Heart left ventricle (tissue), 13 donors: ENCODE results near the gene PTOV1.

Experiments used
- CTCF ChIP-seq, 12 donors: fragments of 200-600 bp; sonication (generic) in 4 of 12; IDR thresholded peaks; one replicate each; pipeline versions ENCODE4 v1.5.0 to v1.8.0; 2018 to 2022; ENCODE audit warnings: antibody characterized with exemption in 12 of 12, mild to moderate bottlenecking in 5 of 12
- POLR2A ChIP-seq, 2 donors: fragments of 450-650 bp; IDR thresholded peaks; one replicate each; pipeline ENCODE4 v1.6.1; 2017; ENCODE audit warnings: antibody characterized with exemption in 2 of 2, mild to moderate bottlenecking in 2 of 2, moderate library complexity in 2 of 2
- donor health status: ischemic (EF 13 %, LVEDD 7.1; RV severe dilation, severe dysfunction).
- donor health status: DM: no; HTN: yes; CAD: no.
- donor health status: DM: no; HTN: no; CAD: no.
- donor health status: ischemic (EF 25% LVEDD 6.9; RV normal size, moderate dysfunction).
- donor health status: ischemic (EF 25% LVEDD 5.7; RV mildly dilated, moderate dysfunction).
- donor health status: ischemic (EF 35%, LVEDD 5.7; RV mildly dilated, moderate dysfunction).
- donor health status: nonischemic (EF 11% LVEDD 7.7; RV severe dilation, severe dysfunction).
- donor health status: DM: yes; HTN: yes; CAD: no.
- donor health status: PGD.
- donor health status: ischemic (EF 29% LVEDD 5.4; RV normal size, mild dysfunction).
- donor health status: nonischemic (EF 23%, LVEDD 6.1; RV moderate dilation, normal function).

DNA sequence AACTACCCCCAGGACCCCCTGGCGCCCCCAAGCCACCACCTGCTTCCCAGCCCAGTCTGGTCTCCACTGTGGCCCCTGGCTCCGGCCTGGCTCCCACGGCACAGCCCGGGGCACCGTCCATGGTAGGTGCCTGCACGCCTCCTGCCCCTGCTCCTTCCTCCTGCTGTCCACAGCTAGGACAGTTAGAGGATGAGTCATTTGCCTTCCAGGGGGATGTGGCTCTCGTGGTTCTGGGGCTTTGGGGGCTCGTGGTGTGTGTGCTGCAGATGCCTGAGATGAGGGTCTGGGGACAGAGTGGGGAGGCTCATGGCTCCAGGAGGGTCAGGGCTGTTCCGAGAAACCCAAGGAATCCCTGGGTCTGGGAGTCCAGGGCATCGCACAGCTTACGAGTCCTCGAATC, 20.2 kb upstream of the PTOV1 start:
- TF ChIP-seq CTCF (IDR thresholded peaks at IDR 0.05) (no peak), POLR2A (IDR thresholded peaks at IDR 0.05) (no peak)
